K562 (cell line): ENCODE data around the gene LCNL1. TPM values are rescaled to one million over a fixed set of nuclear protein-coding genes. Genes with fewer than 3 reads are reported as not detected.

Source experiments
- BRD9 ChIP-seq: fragments of 450-650 bp; IDR thresholded peaks from 2 replicates; pipeline ENCODE4 v1.6.1; 2018; ENCODE audit warnings: low read depth; ENCODE audit not compliant: partially characterized antibody
- CXXC5 ChIP-seq: fragments of 250-450 bp; sonication (Bioruptor Pico); IDR thresholded peaks from 2 replicates; pipeline ENCODE4 v1.8.0; 2022; ENCODE audit warnings: inconsistent platforms, mild to moderate bottlenecking, moderate library complexity
- ETV5 ChIP-seq: sonication (generic); formaldehyde crosslinking; IDR thresholded peaks from 2 replicates; pipeline ENCODE4 v1.4.0; 2020; ENCODE audit warnings: low read depth, mild to moderate bottlenecking, missing genetic modification reagents
- GATAD2B ChIP-seq: fragments of 450-650 bp; IDR thresholded peaks from 2 replicates; pipeline ENCODE4 v1.6.1; 2017; ENCODE audit warnings: mild to moderate bottlenecking, borderline replicate concordance
- KAT2B ChIP-seq: IDR thresholded peaks from one replicate; pipeline ENCODE4 v1.6.1; 2012; ENCODE audit warnings: low read depth, mild to moderate bottlenecking, control low read depth, inconsistent platforms, low read length, moderate library complexity
- MCM7 ChIP-seq, 2 experiments: fragments of 450-650 bp; IDR thresholded peaks; 2 replicates each; pipeline ENCODE4 v1.6.1; 2016 to 2018
- MYC ChIP-seq, 2 experiments: fragments of 250-450 bp in 1 of 2; sonication (Bioruptor Pico) in 1 of 2; IDR thresholded peaks; 2 replicates each; pipeline versions ENCODE4 v1.5.1 to v1.6.1; 2012 to 2021; ENCODE audit warnings: low read depth in 2 of 2, borderline replicate concordance in 1 of 2, improper control_type of control experiment in 1 of 2, low read length in 1 of 2, mild to moderate bottlenecking in 1 of 2, moderate library complexity in 1 of 2
- NR2C2 ChIP-seq, 2 experiments: fragments of 200-800 bp in 1 of 2; sonication (Bioruptor generic) in 1 of 2; sonication (generic) in 1 of 2; formaldehyde crosslinking in 1 of 2; IDR thresholded peaks; 2 replicates each; pipeline versions ENCODE4 v1.6.1 to v1.8.0; 2016 to 2022; ENCODE audit warnings: mild to moderate bottlenecking in 1 of 2, missing compliant biosample characterization in 1 of 2, missing genetic modification characterization in 1 of 2, missing genetic modification reagents in 1 of 2
- PHF21A ChIP-seq: fragments of 450-650 bp; IDR thresholded peaks from 2 replicates; pipeline ENCODE4 v1.6.1; 2017; ENCODE audit warnings: low read depth, borderline replicate concordance
- RBFOX2 ChIP-seq: fragments of 200-400 bp; formaldehyde crosslinking; IDR thresholded peaks from 2 replicates; pipeline ENCODE4 v1.6.1; 2017; ENCODE audit warnings: low read depth, mild to moderate bottlenecking, low read length, moderate library complexity
- SAFB ChIP-seq: fragments of 200-400 bp; formaldehyde crosslinking; IDR thresholded peaks from 2 replicates; pipeline ENCODE4 v1.6.1; 2017; ENCODE audit warnings: low read depth, low read length, borderline replicate concordance
- ZNF133 ChIP-seq: fragments of 250-450 bp; sonication (Bioruptor Pico); IDR thresholded peaks from 2 replicates; pipeline ENCODE4 v1.4.0; 2020; ENCODE audit warnings: mild to moderate bottlenecking
- ZNF197 ChIP-seq: fragments of 200-800 bp; sonication (Bioruptor generic); IDR thresholded peaks from 2 replicates; pipeline ENCODE4 v1.6.1; 2016; ENCODE audit warnings: low read depth, missing genetic modification characterization, missing compliant biosample characterization
- ZSCAN32 ChIP-seq: fragments of 450-650 bp; formaldehyde crosslinking; IDR thresholded peaks from 2 replicates; pipeline ENCODE4 v1.4.0; 2020; ENCODE audit warnings: mild to moderate bottlenecking, moderate library complexity
- polyA plus RNA-seq, 8 experiments: library from polyadenylated mRNA; depleted of rRNA in 4 of 8; stranded (reverse) in 5 of 8; unstranded in 3 of 8; fragments of >200 nt; fragmentation: Nextera tagmentation in 2 of 8; fragmentation: Illumina TruSeq in 1 of 8; extraction: Ambion mirVana in 2 of 8; extraction: Trizol in 1 of 8; gene quantifications; 2 replicates each; pipeline versions ENCODE4 v1.2.1 to v1.2.3, GENCODE V29; 2011 to 2014; ENCODE audit warnings: inconsistent platforms in 1 of 8, missing spikeins in 1 of 8
- total RNA-seq, 7 experiments: library from RNA; depleted of rRNA in 6 of 7; stranded (reverse); fragments of >200 nt in 6 of 7; fragmentation: Illumina TruSeq in 2 of 7; extraction: Trizol in 2 of 7; gene quantifications; 2 replicates each; pipeline versions ENCODE4 v1.2.1 to v1.2.3, GENCODE V29; 2011 to 2021; ENCODE audit warnings: low replicate concordance in 1 of 7
- TF ChIP-seq, protein P1 (sequence below): fragments of 250-450 bp; sonication (Bioruptor Pico); IDR thresholded peaks from 2 replicates; pipeline ENCODE4 v1.4.0; 2020; ENCODE audit warnings: borderline replicate concordance
- TF ChIP-seq, protein P2 (sequence below): fragments of 250-450 bp; sonication (Bioruptor Pico); IDR thresholded peaks from 2 replicates; pipeline ENCODE4 v1.5.0; 2021; ENCODE audit warnings: mild to moderate bottlenecking, borderline replicate concordance
- TF ChIP-seq, protein P3 (sequence below), 2 experiments: IDR thresholded peaks; 2 replicates each; pipeline ENCODE4 v1.6.1; 2011; ENCODE audit warnings: borderline replicate concordance in 1 of 2, control low read depth in 1 of 2, low read depth in 1 of 2, low read length in 1 of 2, mild to moderate bottlenecking in 1 of 2, mixed read lengths in 1 of 2, moderate library complexity in 1 of 2; ENCODE audit not compliant: insufficient read depth in 1 of 2, insufficient read length in 1 of 2, poor library complexity in 1 of 2, severe bottlenecking in 1 of 2; ENCODE audit errors: extremely low read depth in 1 of 2
- TF ChIP-seq, protein P4 (sequence below), 2 experiments: fragments of 450-650 bp in 1 of 2; sonication (generic) in 1 of 2; formaldehyde crosslinking in 1 of 2; IDR thresholded peaks in 1 of 2; conservative IDR thresholded peaks in 1 of 2; 2 replicates each; pipeline versions ENCODE4 v1.6.1 to v1.8.1; 2016 to 2023; ENCODE audit warnings: mild to moderate bottlenecking in 2 of 2, moderate library complexity in 2 of 2, inconsistent platforms in 1 of 2, missing genetic modification reagents in 1 of 2

LCNL1 gene
- total and polyA plus RNA-seq, 9 of the 15 experiments (the other 6 are each of a cell fraction or from before 2014, with no cell fraction given): 0.04 to 0.16 (median 0.04) TPM; not detected in 4

DNA sequence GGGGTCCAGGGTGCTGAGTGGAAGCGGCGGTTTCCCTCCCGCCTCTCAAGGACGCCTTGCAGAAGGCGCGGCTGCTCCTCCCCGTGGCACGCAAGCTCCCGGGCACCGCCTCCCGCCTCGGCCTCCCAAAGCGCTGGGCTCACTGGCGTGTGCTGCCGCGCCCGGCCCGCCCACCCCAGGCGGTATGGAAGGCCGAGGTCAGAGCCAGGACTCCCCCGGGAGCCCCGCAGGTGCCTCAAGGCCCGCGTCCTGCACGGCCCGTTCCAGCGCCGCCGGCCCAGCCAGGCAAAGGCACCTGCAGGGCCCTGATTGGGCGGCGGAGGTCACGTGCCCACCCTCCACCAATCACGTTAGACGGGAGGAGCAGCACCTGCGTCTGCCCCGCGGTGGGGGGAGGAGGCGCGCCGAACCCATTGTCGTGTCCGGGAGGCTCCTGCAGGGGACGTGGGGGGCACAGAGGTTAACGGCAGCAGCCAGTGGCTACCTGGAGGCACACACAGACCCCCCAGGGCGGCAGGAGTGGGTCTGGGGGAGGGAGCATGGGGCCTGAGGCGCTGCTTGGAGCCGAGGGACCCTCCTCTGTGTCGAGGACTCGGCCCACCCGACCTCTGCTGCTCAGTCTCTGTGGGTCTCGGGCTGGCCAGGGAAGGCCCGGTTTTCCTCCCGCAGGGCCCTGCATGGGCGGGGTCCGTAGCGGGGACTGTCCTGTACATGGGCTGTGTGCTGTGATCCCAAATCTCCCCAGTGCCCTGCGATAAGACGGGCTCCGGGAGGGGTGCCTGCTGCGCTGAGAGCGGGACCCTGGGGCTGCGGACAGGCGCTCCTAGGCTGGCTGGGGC lies 32.8 kb upstream of the LCNL1 start (continued):
- TF ChIP-seq, protein P1, sequence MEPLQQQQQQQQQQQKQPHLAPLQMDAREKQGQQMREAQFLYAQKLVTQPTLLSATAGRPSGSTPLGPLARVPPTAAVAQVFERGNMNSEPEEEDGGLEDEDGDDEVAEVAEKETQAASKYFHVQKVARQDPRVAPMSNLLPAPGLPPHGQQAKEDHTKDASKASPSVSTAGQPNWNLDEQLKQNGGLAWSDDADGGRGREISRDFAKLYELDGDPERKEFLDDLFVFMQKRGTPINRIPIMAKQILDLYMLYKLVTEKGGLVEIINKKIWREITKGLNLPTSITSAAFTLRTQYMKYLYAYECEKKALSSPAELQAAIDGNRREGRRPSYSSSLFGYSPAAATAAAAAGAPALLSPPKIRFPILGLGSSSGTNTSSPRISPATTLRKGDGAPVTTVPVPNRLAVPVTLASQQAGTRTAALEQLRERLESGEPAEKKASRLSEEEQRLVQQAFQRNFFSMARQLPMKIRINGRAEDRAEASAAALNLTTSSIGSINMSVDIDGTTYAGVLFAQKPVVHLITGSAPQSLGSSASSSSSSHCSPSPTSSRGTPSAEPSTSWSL (CRISPR knock-in tag): no peak
- no peak for TF ChIP-seq KAT2B
- no peak for TF ChIP-seq SAFB
- no peak for TF ChIP-seq NR2C2 (CRISPR knock-in tag; IDR thresholded peaks at IDR 0.05)
- TF ChIP-seq NR2C2 (tag; IDR thresholded peaks at IDR 0.05): no peak
- TF ChIP-seq GATAD2B: peak; percentile 30; the same call in 1 of the 2 replicates
- no peak for TF ChIP-seq BRD9
- TF ChIP-seq ZNF197 (CRISPR knock-in tag): no peak
- peak; percentile 76 for TF ChIP-seq RBFOX2
- TF ChIP-seq PHF21A: peak; percentile 92
- no peak; the same call in 1 of the 2 replicates for TF ChIP-seq MYC (IDR thresholded peaks at IDR 0.05; ENCODE audit: low read depth, low read length)
- no peak for TF ChIP-seq MYC (CRISPR knock-in tag; IDR thresholded peaks at IDR 0.05; ENCODE audit: borderline replicate concordance, low read depth)
- peak; percentile 76 for TF ChIP-seq CXXC5 (CRISPR knock-in tag)
- TF ChIP-seq, protein P2, sequence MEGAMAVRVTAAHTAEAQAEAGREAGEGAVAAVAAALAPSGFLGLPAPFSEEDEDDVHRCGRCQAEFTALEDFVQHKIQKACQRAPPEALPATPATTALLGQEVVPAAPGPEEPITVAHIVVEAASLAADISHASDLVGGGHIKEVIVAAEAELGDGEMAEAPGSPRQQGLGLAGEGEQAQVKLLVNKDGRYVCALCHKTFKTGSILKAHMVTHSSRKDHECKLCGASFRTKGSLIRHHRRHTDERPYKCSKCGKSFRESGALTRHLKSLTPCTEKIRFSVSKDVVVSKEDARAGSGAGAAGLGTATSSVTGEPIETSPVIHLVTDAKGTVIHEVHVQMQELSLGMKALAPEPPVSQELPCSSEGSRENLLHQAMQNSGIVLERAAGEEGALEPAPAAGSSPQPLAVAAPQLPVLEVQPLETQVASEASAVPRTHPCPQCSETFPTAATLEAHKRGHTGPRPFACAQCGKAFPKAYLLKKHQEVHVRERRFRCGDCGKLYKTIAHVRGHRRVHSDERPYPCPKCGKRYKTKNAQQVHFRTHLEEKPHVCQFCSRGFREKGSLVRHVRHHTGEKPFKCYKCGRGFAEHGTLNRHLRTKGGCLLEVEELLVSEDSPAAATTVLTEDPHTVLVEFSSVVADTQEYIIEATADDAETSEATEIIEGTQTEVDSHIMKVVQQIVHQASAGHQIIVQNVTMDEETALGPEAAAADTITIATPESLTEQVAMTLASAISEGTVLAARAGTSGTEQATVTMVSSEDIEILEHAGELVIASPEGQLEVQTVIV (CRISPR knock-in tag): no peak
- no peak for TF ChIP-seq MCM7 (IDR thresholded peaks at IDR 0.05)
- TF ChIP-seq, protein P3, sequence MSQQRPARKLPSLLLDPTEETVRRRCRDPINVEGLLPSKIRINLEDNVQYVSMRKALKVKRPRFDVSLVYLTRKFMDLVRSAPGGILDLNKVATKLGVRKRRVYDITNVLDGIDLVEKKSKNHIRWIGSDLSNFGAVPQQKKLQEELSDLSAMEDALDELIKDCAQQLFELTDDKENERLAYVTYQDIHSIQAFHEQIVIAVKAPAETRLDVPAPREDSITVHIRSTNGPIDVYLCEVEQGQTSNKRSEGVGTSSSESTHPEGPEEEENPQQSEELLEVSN (IDR thresholded peaks at IDR 0.05; ENCODE audit: borderline replicate concordance in 1 of 2, extremely low read depth in 1 of 2, insufficient read depth in 1 of 2, insufficient read length in 1 of 2, low read depth in 1 of 2, low read length in 1 of 2, poor library complexity in 1 of 2, severe bottlenecking in 1 of 2): peak; percentile 31 to 72
- TF ChIP-seq ZSCAN32 (CRISPR knock-in tag): no peak
- TF ChIP-seq ZNF133 (CRISPR knock-in tag): no peak
- no peak for TF ChIP-seq ETV5 (CRISPR knock-in tag)
- TF ChIP-seq, protein P4, sequence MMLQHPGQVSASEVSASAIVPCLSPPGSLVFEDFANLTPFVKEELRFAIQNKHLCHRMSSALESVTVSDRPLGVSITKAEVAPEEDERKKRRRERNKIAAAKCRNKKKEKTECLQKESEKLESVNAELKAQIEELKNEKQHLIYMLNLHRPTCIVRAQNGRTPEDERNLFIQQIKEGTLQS (IDR thresholded peaks at IDR 0.05): peak; percentile 22
- TF ChIP-seq, protein P4 (CRISPR knock-in tag; conservative IDR thresholded peaks at IDR 0.05): no peak
